Neural cell (in vitro differentiated cells): ENCODE measurements around the gene LGALSL. TPM values are rescaled to one million over a fixed set of nuclear protein-coding genes. Genes with fewer than 3 reads are reported as not detected.

Experiments used
- H2AFZ ChIP-seq: fragments of 200-600, 300-800 bp; sonication (generic), shearing (Covaris generic); 2 replicates; pipeline ENCODE4 v1.6.0; 2014; ENCODE audit warnings: low read depth, mild to moderate bottlenecking, antibody characterized with exemption, low read length, moderate library complexity
- H3F3A ChIP-seq: fragments of 200-600 bp; shearing (Covaris generic); 2 replicates; pipeline ENCODE4 v1.6.1; 2016; ENCODE audit warnings: mild to moderate bottlenecking, moderate library complexity, mixed read lengths, antibody characterized with exemption, low read length; ENCODE audit not compliant: insufficient read depth, poor library complexity, severe bottlenecking
- H3K27ac ChIP-seq: fragments of 200-600, 300-800 bp; sonication (generic), shearing (Covaris generic); 2 replicates; pipeline ENCODE4 v1.5.1; 2014; ENCODE audit warnings: mild to moderate bottlenecking, low read length, moderate library complexity
- H3K27me3 ChIP-seq: fragments of 300-800, 200-600 bp; sonication (generic), shearing (Covaris generic); 2 replicates; pipeline ENCODE4 v1.6.0; 2014; ENCODE audit warnings: mild to moderate bottlenecking, low read depth, low read length, moderate library complexity; ENCODE audit not compliant: insufficient read depth
- H3K36me3 ChIP-seq: fragments of 300-800, 200-600 bp; sonication (generic), shearing (Covaris generic); 2 replicates; pipeline ENCODE4 v1.5.1; 2014; ENCODE audit warnings: mild to moderate bottlenecking, antibody characterized with exemption, low read length, moderate library complexity; ENCODE audit not compliant: insufficient read depth
- H3K4me2 ChIP-seq: fragments of 300-800, 200-600 bp; sonication (generic), shearing (Covaris generic); 2 replicates; pipeline ENCODE4 v1.6.0; 2014; ENCODE audit warnings: mild to moderate bottlenecking, low read length
- H3K4me3 ChIP-seq: fragments of 300-800, 200-600 bp; sonication (generic), shearing (Covaris generic); 2 replicates; pipeline ENCODE4 v1.5.1; 2014; ENCODE audit warnings: mild to moderate bottlenecking, low read length, moderate library complexity
- H3K79me2 ChIP-seq: fragments of 200-600 bp; shearing (Covaris generic); replicated peaks from 2 replicates; pipeline ENCODE4 v1.6.0; 2014; ENCODE audit warnings: mild to moderate bottlenecking, low read length, moderate library complexity; ENCODE audit not compliant: insufficient read depth
- H3K9ac ChIP-seq: fragments of 300-800, 200-600 bp; sonication (generic), shearing (Covaris generic); 2 replicates; pipeline ENCODE4 v1.6.1; 2016; ENCODE audit warnings: mild to moderate bottlenecking, low read length, mixed read lengths
- H3K9me2 ChIP-seq: fragments of 200-600 bp; shearing (Covaris generic); 2 replicates; pipeline ENCODE4 v1.6.1; 2016; ENCODE audit warnings: mild to moderate bottlenecking, low read length, mixed read lengths; ENCODE audit not compliant: insufficient read depth
- H3K9me3 ChIP-seq: fragments of 200-600, 300-800 bp; sonication (generic), shearing (Covaris generic); 2 replicates; pipeline ENCODE4 v1.6.1; 2016; ENCODE audit warnings: mild to moderate bottlenecking, mixed run types, low read length, moderate library complexity, mixed read lengths
- H4K20me1 ChIP-seq: fragments of 200-600 bp; shearing (Covaris generic); 2 replicates; pipeline ENCODE4 v1.6.1; 2016; ENCODE audit warnings: mild to moderate bottlenecking, mixed run types; ENCODE audit not compliant: insufficient read depth
- CTCF ChIP-seq: fragments of 450-650 bp; IDR thresholded peaks from 2 replicates; pipeline ENCODE4 v1.5.1; 2014; ENCODE audit warnings: antibody characterized with exemption, mild to moderate bottlenecking, moderate library complexity; ENCODE audit not compliant: poor library complexity, severe bottlenecking
- EP300 ChIP-seq: fragments of 450-650 bp; conservative IDR thresholded peaks from 2 replicates; pipeline ENCODE4 v1.6.1; 2014; ENCODE audit warnings: antibody characterized with exemption, mild to moderate bottlenecking, moderate library complexity; ENCODE audit not compliant: poor library complexity, severe bottlenecking
- EZH2 ChIP-seq: fragments of 200-600, 300-800 bp; shearing (Covaris generic), sonication (generic); IDR thresholded peaks from 2 replicates; pipeline ENCODE4 v1.6.1; 2014; ENCODE audit warnings: antibody characterized with exemption, low read length, borderline replicate concordance, mild to moderate bottlenecking; ENCODE audit not compliant: insufficient read depth, poor library complexity, severe bottlenecking
- MXI1 ChIP-seq: fragments of 450-650 bp; conservative IDR thresholded peaks from 2 replicates; pipeline ENCODE4 v1.6.1; 2014; ENCODE audit warnings: antibody characterized with exemption, mild to moderate bottlenecking; ENCODE audit not compliant: poor library complexity, severe bottlenecking
- POLR2AphosphoS5 ChIP-seq: IDR thresholded peaks from 2 replicates; pipeline ENCODE4 v1.6.1; 2012
- RAD21 ChIP-seq: fragments of 450-650 bp; conservative IDR thresholded peaks from 2 replicates; pipeline ENCODE4 v1.6.1; 2014; ENCODE audit warnings: antibody characterized with exemption, mild to moderate bottlenecking, moderate library complexity
- REST ChIP-seq: IDR thresholded peaks from 2 replicates; pipeline ENCODE4 v1.6.1; 2012; ENCODE audit warnings: borderline replicate concordance
- SMC3 ChIP-seq: fragments of 450-650 bp; conservative IDR thresholded peaks from 2 replicates; pipeline ENCODE4 v1.6.1; 2014; ENCODE audit warnings: antibody characterized with exemption, mild to moderate bottlenecking, moderate library complexity; ENCODE audit not compliant: poor library complexity
- TAF1 ChIP-seq: IDR thresholded peaks from 2 replicates; pipeline ENCODE4 v1.6.1; 2012; ENCODE audit warnings: low read depth
- polyA plus RNA-seq: library from polyadenylated mRNA; depleted of rRNA; stranded (reverse); fragments of >200 nt; gene quantifications from 2 replicates; pipeline ENCODE4 v1.2.3, GENCODE V29; 2014

Gene LGALSL
- polyA plus RNA-seq, 1 donor from 2014 or later = 43.6 TPM

- Histone ChIP-seq H3K36me3 (no peaks in the 10 kb centered on the region), H3K9me3 (no peaks in the 10 kb centered on the region), H3K9ac (no peak overlapping the region), H3K9me2 (no peaks in the 10 kb centered on the region), H2AFZ (no peak overlapping the region), H3K27me3 (no peaks in the 10 kb centered on the region), H3K4me3 (no peak overlapping the region), H3K4me2 (no peak overlapping the region), H4K20me1 (no peaks in the 10 kb centered on the region), H3F3A (no peaks in the 10 kb centered on the region), H3K79me2 (peaks cover 7% of the 10 kb centered on the region), H3K27ac (no peak overlapping the region)
- TF ChIP-seq SMC3 (no peak), EZH2 (no peak), REST (no peak), RAD21 (no peak), POLR2AphosphoS5 (no peak), CTCF (no peak)
Measured at GRCh38 chr2:64448041-64448426, 5.9 kb upstream of the LGALSL start.

- no peaks in the 10 kb centered on the region for H3K27me3 ChIP-seq
- no peaks in the 10 kb centered on the region for H3F3A ChIP-seq
- no peak overlapping the region for H3K4me2 ChIP-seq
- H3K9me2 ChIP-seq = no peaks in the 10 kb centered on the region
- peaks cover 7% of the 10 kb centered on the region for H3K79me2 ChIP-seq
- no peak overlapping the region for H2AFZ ChIP-seq
- no peak for TF ChIP-seq REST
- TF ChIP-seq POLR2AphosphoS5 = no peak
- TF ChIP-seq CTCF = no peak
- TF ChIP-seq TAF1 = no peak
- no peak for TF ChIP-seq EP300
- no peak for TF ChIP-seq MXI1
- TF ChIP-seq EZH2 = no peak
- no peak for TF ChIP-seq SMC3
- no peak for TF ChIP-seq RAD21
- H3K4me3 ChIP-seq = no peak overlapping the region
- H3K36me3 ChIP-seq = no peaks in the 10 kb centered on the region
- H3K27ac ChIP-seq = no peak overlapping the region
- H3K9me3 ChIP-seq = no peaks in the 10 kb centered on the region
- no peak overlapping the region for H3K9ac ChIP-seq
- H4K20me1 ChIP-seq = no peaks in the 10 kb centered on the region
Measured at GRCh38 chr2:64451051-64451450, 2.9 kb upstream of the LGALSL start.
